CD14-positive monocyte (primary cell): ENCODE measurements around the gene CDNF. TPM values are rescaled to one million over a fixed set of nuclear protein-coding genes. Genes with fewer than 3 reads are reported as not detected.

Experiments
- DNase-seq, 3 donors: peaks; one replicate each; pipeline ENCODE4 v3.0.0-alpha.2; 2011 to 2022
- H2AFZ ChIP-seq: 2 replicates; pipeline ENCODE4 v1.6.0; 2012; ENCODE audit warnings: mild to moderate bottlenecking, low read depth, low read length, inconsistent platforms; ENCODE audit not compliant: insufficient read depth, poor library complexity, severe bottlenecking
- H3K27ac ChIP-seq, 2 donors: 1 replicate in 1 of 2; 2 replicates in 1 of 2; pipeline ENCODE4 v1.5.1; 2012 to 2013; ENCODE audit warnings: low read length in 2 of 2, control low read depth in 1 of 2, inconsistent platforms in 1 of 2, low read depth in 1 of 2, mild to moderate bottlenecking in 1 of 2
- H3K27me3 ChIP-seq, 2 donors: one replicate each; pipeline versions ENCODE4 v1.6.0 to v1.6.1; 2011 to 2013; ENCODE audit warnings: low read length in 2 of 2; ENCODE audit not compliant: control insufficient read depth in 2 of 2, insufficient read depth in 2 of 2
- H3K36me3 ChIP-seq, 2 donors: replicated peaks in 1 of 2; 1 replicate in 1 of 2; 2 replicates in 1 of 2; pipeline versions ENCODE4 v1.5.1 to v1.6.1; 2012 to 2013; ENCODE audit warnings: low read length in 2 of 2, control low read depth in 1 of 2, inconsistent platforms in 1 of 2, mild to moderate bottlenecking in 1 of 2; ENCODE audit not compliant: insufficient read depth in 2 of 2, control insufficient read depth in 1 of 2
- H3K4me1 ChIP-seq, 2 donors: 1 replicate in 1 of 2; 2 replicates in 1 of 2; pipeline versions ENCODE4 v1.5.1 to v1.6.1; 2012 to 2013; ENCODE audit warnings: low read length in 2 of 2, control low read depth in 1 of 2, inconsistent platforms in 1 of 2, mild to moderate bottlenecking in 1 of 2, moderate library complexity in 1 of 2; ENCODE audit not compliant: insufficient read depth in 2 of 2, control insufficient read depth in 1 of 2
- H3K4me2 ChIP-seq: replicated peaks from 2 replicates; pipeline ENCODE3; 2012; ENCODE audit warnings: low read length, moderate library complexity, mild to moderate bottlenecking; ENCODE audit not compliant: poor library complexity, severe bottlenecking; ENCODE audit errors: extremely low read depth
- H3K4me3 ChIP-seq, 3 experiments: fragments of 200-600 bp in 1 of 3; sonication (generic) in 1 of 3; replicated peaks in 1 of 3; 1 replicate in 2 of 3; 2 replicates in 1 of 3; pipeline ENCODE4 v1.5.1; 2011 to 2013; ENCODE audit warnings: low read length in 3 of 3, mild to moderate bottlenecking in 3 of 3, control low read depth in 2 of 3, low read depth in 2 of 3, inconsistent platforms in 1 of 3, moderate library complexity in 1 of 3
- H3K79me2 ChIP-seq: 2 replicates; pipeline ENCODE4 v1.6.0; 2012; ENCODE audit warnings: mild to moderate bottlenecking, control low read depth, inconsistent platforms, low read length, moderate library complexity; ENCODE audit not compliant: insufficient read depth
- H3K9ac ChIP-seq: 2 replicates; pipeline ENCODE4 v1.6.0; 2017; ENCODE audit warnings: low read length, mild to moderate bottlenecking; ENCODE audit not compliant: insufficient read depth, poor library complexity, severe bottlenecking
- H3K9me3 ChIP-seq, 2 donors: replicated peaks in 1 of 2; 1 replicate in 1 of 2; 2 replicates in 1 of 2; pipeline versions ENCODE4 v1.5.1 to v1.6.1; 2012 to 2013; ENCODE audit warnings: low read length in 2 of 2, control low read depth in 1 of 2; ENCODE audit not compliant: control insufficient read depth in 1 of 2, insufficient read depth in 1 of 2
- H4K20me1 ChIP-seq: 2 replicates; pipeline ENCODE4 v1.6.0; 2012; ENCODE audit warnings: mild to moderate bottlenecking, low read length, control low read depth, moderate library complexity; ENCODE audit not compliant: insufficient read depth
- H3K27ac Mint-ChIP-seq, 7 donors: one replicate each; pipeline ENCODE4 v1.8.0; 2020; ENCODE audit warnings: mild to moderate bottlenecking in 7 of 7, mixed read lengths in 7 of 7, moderate library complexity in 6 of 7, inconsistent platforms in 2 of 7
- H3K27me3 Mint-ChIP-seq, 3 donors: one replicate each; pipeline ENCODE4 v1.8.0; 2021 to 2022; ENCODE audit warnings: low read depth in 3 of 3, mild to moderate bottlenecking in 3 of 3, mixed read lengths in 3 of 3, moderate library complexity in 3 of 3, inconsistent platforms in 1 of 3
- H3K36me3 Mint-ChIP-seq, 2 donors: one replicate each; pipeline ENCODE4 v1.8.0; 2020; ENCODE audit warnings: mixed read lengths in 2 of 2, inconsistent platforms in 1 of 2, mild to moderate bottlenecking in 1 of 2
- H3K4me1 Mint-ChIP-seq: one replicate; pipeline ENCODE4 v1.8.0; 2020; ENCODE audit warnings: mild to moderate bottlenecking, mixed read lengths
- H3K4me3 Mint-ChIP-seq, 2 donors: one replicate each; pipeline ENCODE4 v1.8.0; 2020; ENCODE audit warnings: mild to moderate bottlenecking in 2 of 2, mixed read lengths in 2 of 2, moderate library complexity in 1 of 2
- H3K9me3 Mint-ChIP-seq, 7 donors: one replicate each; pipeline ENCODE4 v1.8.0; 2020 to 2022; ENCODE audit warnings: mixed read lengths in 7 of 7, mild to moderate bottlenecking in 6 of 7, moderate library complexity in 6 of 7, inconsistent platforms in 2 of 7
- WGBS: methylation state at CpG from one replicate; pipeline ENCODE4 v1.1.5; 2013; ENCODE audit warnings: missing lambda C conversion rate; ENCODE audit not compliant: insufficient coverage; 5-methylcytosine and 5-hydroxymethylcytosine counted together
- intact Hi-C, 2 donors: fragments of 100-400 bp; cut with micrococcal nuclease; formaldehyde crosslinking; loops; one replicate each; pipeline versions ENCODE4 v1.15.0 to v1.15.1; 2023
- polyA plus RNA-seq, 3 donors: library from polyadenylated mRNA; depleted of rRNA in 1 of 3; unstranded in 2 of 3; stranded (reverse) in 1 of 3; fragments of 300-500 nt in 2 of 3; fragments of >200 nt in 1 of 3; fragmentation: Illumina TruSeq in 2 of 3; gene quantifications; 1 replicate in 2 of 3; 2 replicates in 1 of 3; pipeline ENCODE4 v1.2.3, GENCODE V29; 2012 to 2021
- TF ChIP-seq, protein P1 (sequence below): fragments of 200-600 bp; IDR thresholded peaks from one replicate; pipeline ENCODE4 v1.8.0; 2022; ENCODE audit warnings: antibody characterized with exemption, mild to moderate bottlenecking

CDNF gene
- polyA plus RNA-seq, 3 donors: 0.28 TPM; not detected in 1

- H3K4me3 Mint-ChIP-seq: peak overlapping the region; percentile 93 to 94
- H3K36me3 ChIP-seq: peaks cover 11 to 19% of the 10 kb centered on the region in 2 donors
- H3K9me3 Mint-ChIP-seq: no peaks in the 10 kb centered on the region
- no peaks in the 10 kb centered on the region for H4K20me1 ChIP-seq
- peak overlapping the region; percentile 89 for H3K9ac ChIP-seq
- 31% methylated on average over 12 of the region's 14 CpGs for WGBS
- DNase-seq: no peak
- intact Hi-C loops: loop anchor here (5.0 to 10.0 kb wide), 5 partner anchors 115 to 335 kb away; partner anchors contain the start of genes DCLRE1C (in 2 of the 2), MEIG1 (in 1 of the 2) and RPP38 (in 1 of the 2)
- no peaks in the 10 kb centered on the region for H3K9me3 ChIP-seq
- H3K27ac ChIP-seq: peak overlapping the region; percentile 21 to 84
- peaks cover 18% of the 10 kb centered on the region for H3K4me1 Mint-ChIP-seq
- peak overlapping the region; percentile 44 to 96 (median 88) for H3K4me3 ChIP-seq
- peaks cover 0 to 2% (median 1%) of the 10 kb centered on the region in 3 donors for H3K27me3 Mint-ChIP-seq
- peaks cover 37% of the 10 kb centered on the region for H3K79me2 ChIP-seq
- peaks cover 18 to 21% of the 10 kb centered on the region in 2 donors for H3K4me1 ChIP-seq
- peak overlapping the region; percentile 98 for H2AFZ ChIP-seq
- peaks cover 21 to 23% of the 10 kb centered on the region in 2 donors for H3K36me3 Mint-ChIP-seq
- H3K27me3 ChIP-seq: no peaks in the 10 kb centered on the region
- H3K4me2 ChIP-seq: peak overlapping the region; percentile 92
- H3K27ac Mint-ChIP-seq: peak overlapping the region; percentile 78 to 97 (median 90)
- TF ChIP-seq, protein P1, sequence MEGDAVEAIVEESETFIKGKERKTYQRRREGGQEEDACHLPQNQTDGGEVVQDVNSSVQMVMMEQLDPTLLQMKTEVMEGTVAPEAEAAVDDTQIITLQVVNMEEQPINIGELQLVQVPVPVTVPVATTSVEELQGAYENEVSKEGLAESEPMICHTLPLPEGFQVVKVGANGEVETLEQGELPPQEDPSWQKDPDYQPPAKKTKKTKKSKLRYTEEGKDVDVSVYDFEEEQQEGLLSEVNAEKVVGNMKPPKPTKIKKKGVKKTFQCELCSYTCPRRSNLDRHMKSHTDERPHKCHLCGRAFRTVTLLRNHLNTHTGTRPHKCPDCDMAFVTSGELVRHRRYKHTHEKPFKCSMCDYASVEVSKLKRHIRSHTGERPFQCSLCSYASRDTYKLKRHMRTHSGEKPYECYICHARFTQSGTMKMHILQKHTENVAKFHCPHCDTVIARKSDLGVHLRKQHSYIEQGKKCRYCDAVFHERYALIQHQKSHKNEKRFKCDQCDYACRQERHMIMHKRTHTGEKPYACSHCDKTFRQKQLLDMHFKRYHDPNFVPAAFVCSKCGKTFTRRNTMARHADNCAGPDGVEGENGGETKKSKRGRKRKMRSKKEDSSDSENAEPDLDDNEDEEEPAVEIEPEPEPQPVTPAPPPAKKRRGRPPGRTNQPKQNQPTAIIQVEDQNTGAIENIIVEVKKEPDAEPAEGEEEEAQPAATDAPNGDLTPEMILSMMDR: no peak
These were observed 657 bp downstream of the CDNF start for GRCh38 chr10:14837003-14837756.

DNA sequence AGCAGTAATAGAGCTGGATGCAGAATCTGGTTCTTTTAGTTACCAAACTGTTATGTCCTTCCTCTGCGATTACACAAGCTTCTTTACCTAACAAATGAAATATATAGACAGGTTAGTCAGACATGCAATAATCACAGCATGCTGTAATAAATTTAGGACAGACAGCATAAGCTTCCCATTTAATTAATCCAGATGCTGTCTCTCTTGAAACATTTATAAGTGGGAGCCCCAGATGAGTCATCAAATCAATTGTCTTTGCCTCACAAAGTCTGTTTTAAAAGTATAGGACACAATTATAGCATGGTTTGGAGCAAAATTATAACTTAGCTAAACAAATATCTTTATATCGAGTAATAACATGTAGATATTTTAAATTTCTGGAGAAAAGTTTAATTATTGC lies 1.6 kb downstream of the CDNF start:
- TF ChIP-seq, protein P1: no peak
- no peak overlapping the region for H3K27ac ChIP-seq
- WGBS: no CpG with 5 or more reads among the region's 2 CpGs
- Mint-ChIP-seq H3K36me3 (peaks cover 11 to 13% of the 10 kb centered on the region in 2 donors), H3K4me1 (peaks cover 18% of the 10 kb centered on the region), H3K4me3 (no peak overlapping the region), H3K27me3 (peaks cover 0 to 2% (median 1%) of the 10 kb centered on the region in 3 donors), H3K9me3 (no peaks in the 10 kb centered on the region), H3K27ac (no peak overlapping the region)
- peaks cover 28% of the 10 kb centered on the region for H3K79me2 ChIP-seq
- no peak overlapping the region for H2AFZ ChIP-seq
- intact Hi-C loops: loop anchor here (5.0 to 10.0 kb wide), 5 partner anchors 116 to 334 kb away; partner anchors contain the start of genes DCLRE1C (in 2 of the 2), MEIG1 (in 1 of the 2) and RPP38 (in 1 of the 2)
- no peaks in the 10 kb centered on the region for H3K9me3 ChIP-seq
- H3K9ac ChIP-seq: no peak overlapping the region
- peaks cover 18 to 21% of the 10 kb centered on the region in 2 donors for H3K4me1 ChIP-seq
- H3K36me3 ChIP-seq: peaks cover 2 to 9% of the 10 kb centered on the region in 2 donors
- H3K4me2 ChIP-seq: no peak overlapping the region
- no peaks in the 10 kb centered on the region for H4K20me1 ChIP-seq
- no peak overlapping the region for H3K4me3 ChIP-seq
- no peak for DNase-seq
- H3K27me3 ChIP-seq: no peaks in the 10 kb centered on the region
